ENCODE measurements around the gene SLC39A8.

GRCh38 chr4:102234243-102234838 lies 110.9 kb downstream of the SLC39A8 start:
- TF ChIP-seq CTCF (IDR thresholded peaks at IDR 0.05) (no peak), POLR2A (IDR thresholded peaks at IDR 0.05) (no peak)
